IMR-90 (cell line): ENCODE results near the gene TBC1D22B. TPM values are rescaled to one million over a fixed set of nuclear protein-coding genes. Genes with fewer than 3 reads are reported as not detected.
"Not testable (repeated sequence)": the region's sequence is repeated elsewhere in the genome, so short reads cannot be mapped to it uniquely, and the experiment has no call there.

Source experiments
- ATAC-seq: fragments of 200-7000 bp; cut with Tn5 transposase; 2 replicates; pipeline ENCODE4 v1.9.1; 2020; ENCODE audit warnings: low read depth, mild to moderate bottlenecking, moderate library complexity
- BruUV-seq: library from RNA; stranded (reverse); fragments of 400-500 nt; replicated peaks from 2 replicates; lab custom pipeline; 2021; lab: Mats Ljungman, UMichigan
- CTCF ChIA-PET: fragments of 300-600 bp; formaldehyde crosslinking; extraction: SDS; loops from one replicate; lab custom pipeline; 2021; ENCODE audit warnings: antibody characterized with exemption; lab: Yijun Ruan, JAX
- POLR2A ChIA-PET: fragments of 300-600 bp; sonication (Branson Sonifier 250); formaldehyde crosslinking; loops from one replicate; lab custom pipeline; 2022; ENCODE audit warnings: antibody characterized with exemption; ENCODE audit not compliant: unreplicated experiment; lab: Charles Lee
- DNase-seq: peaks from one replicate; pipeline ENCODE4 v3.0.0; 2013
- H2AFZ ChIP-seq: replicated peaks from 2 replicates; pipeline ENCODE3; 2013; ENCODE audit warnings: low read length, mild to moderate bottlenecking; ENCODE audit not compliant: poor library complexity
- H2AK5ac ChIP-seq: 2 replicates; pipeline ENCODE4 v1.6.1; 2013; ENCODE audit warnings: low read depth, low read length, inconsistent platforms
- H2AK9ac ChIP-seq: replicated peaks from 2 replicates; pipeline ENCODE3; 2013; ENCODE audit warnings: mild to moderate bottlenecking, low read depth, low read length, moderate library complexity; ENCODE audit not compliant: poor library complexity
- H2BK120ac ChIP-seq: 2 replicates; pipeline ENCODE4 v1.6.1; 2013; ENCODE audit warnings: low read depth, low read length, inconsistent platforms
- H2BK15ac ChIP-seq: 3 replicates; pipeline ENCODE4 v1.6.1; 2013; ENCODE audit warnings: low read depth, low read length, inconsistent platforms
- H2BK20ac ChIP-seq: 2 replicates; pipeline ENCODE4 v1.6.1; 2013; ENCODE audit warnings: low read depth, mild to moderate bottlenecking, inconsistent platforms, low read length, moderate library complexity
- H2BK5ac ChIP-seq: 2 replicates; pipeline ENCODE4 v1.6.1; 2013; ENCODE audit warnings: mild to moderate bottlenecking, low read depth, low read length, inconsistent platforms; ENCODE audit not compliant: poor library complexity, severe bottlenecking
- H3K14ac ChIP-seq: replicated peaks from 2 replicates; pipeline ENCODE4 v1.6.1; 2013; ENCODE audit warnings: low read depth, low read length, inconsistent platforms
- H3K18ac ChIP-seq: 2 replicates; pipeline ENCODE4 v1.6.1; 2013; ENCODE audit warnings: low read depth, low read length, control low read depth
- H3K23ac ChIP-seq: 2 replicates; pipeline ENCODE4 v1.6.1; 2013; ENCODE audit warnings: low read depth, low read length, inconsistent platforms
- H3K27ac ChIP-seq: 2 replicates; pipeline ENCODE4 v1.5.1; 2013; ENCODE audit warnings: mild to moderate bottlenecking, control low read depth, low read length; ENCODE audit not compliant: insufficient read depth
- H3K27me3 ChIP-seq: 2 replicates; pipeline ENCODE4 v1.6.1; 2013; ENCODE audit warnings: low read length; ENCODE audit not compliant: control insufficient read depth, insufficient read depth
- H3K36me3 ChIP-seq: 2 replicates; pipeline ENCODE4 v1.6.1; 2013; ENCODE audit warnings: low read length, mixed read lengths; ENCODE audit not compliant: control insufficient read depth, insufficient read depth
- H3K4ac ChIP-seq: 2 replicates; pipeline ENCODE4 v1.6.1; 2013; ENCODE audit warnings: low read depth, low read length, inconsistent platforms
- H3K4me1 ChIP-seq: 2 replicates; pipeline ENCODE4 v1.6.1; 2013; ENCODE audit warnings: low read length, mixed read lengths; ENCODE audit not compliant: control insufficient read depth, insufficient read depth
- H3K4me2 ChIP-seq: 2 replicates; pipeline ENCODE4 v1.6.1; 2013; ENCODE audit warnings: low read depth, mild to moderate bottlenecking, control low read depth, low read length, moderate library complexity
- H3K4me3 ChIP-seq: 2 replicates; pipeline ENCODE4 v1.5.1; 2013; ENCODE audit warnings: low read depth, mild to moderate bottlenecking, control low read depth, low read length, moderate library complexity; ENCODE audit not compliant: insufficient read depth
- H3K56ac ChIP-seq: 2 replicates; pipeline ENCODE4 v1.6.1; 2013; ENCODE audit warnings: low read length, inconsistent platforms; ENCODE audit not compliant: insufficient read depth; ENCODE audit errors: extremely low read depth
- H3K79me1 ChIP-seq, 2 experiments: 2 replicates each; pipeline ENCODE4 v1.6.1; 2013; ENCODE audit warnings: low read length in 2 of 2, inconsistent platforms in 1 of 2, low read depth in 1 of 2
- H3K9ac ChIP-seq: 2 replicates; pipeline ENCODE4 v1.6.1; 2013; ENCODE audit warnings: low read depth, low read length, control low read depth
- H3K9me1 ChIP-seq: 2 replicates; pipeline ENCODE4 v1.6.1; 2013; ENCODE audit warnings: low read length, inconsistent platforms; ENCODE audit not compliant: insufficient read depth
- H3K9me3 ChIP-seq: 2 replicates; pipeline ENCODE4 v1.6.1; 2013; ENCODE audit warnings: low read length; ENCODE audit not compliant: control insufficient read depth, insufficient read depth
- H4K20me1 ChIP-seq: 2 replicates; pipeline ENCODE4 v1.6.1; 2013; ENCODE audit warnings: low read length, inconsistent platforms; ENCODE audit not compliant: insufficient read depth
- H4K5ac ChIP-seq: 2 replicates; pipeline ENCODE4 v1.6.1; 2013; ENCODE audit warnings: mild to moderate bottlenecking, low read depth, low read length, control low read depth
- H4K8ac ChIP-seq, 2 experiments: 2 replicates each; pipeline ENCODE4 v1.6.1; 2013; ENCODE audit warnings: low read depth in 2 of 2, low read length in 2 of 2, control low read depth in 1 of 2, inconsistent platforms in 1 of 2
- H4K91ac ChIP-seq: 2 replicates; pipeline ENCODE4 v1.6.1; 2013; ENCODE audit warnings: low read depth, low read length, inconsistent platforms; ENCODE audit not compliant: insufficient read depth
- dilution Hi-C: fragments of 300-500 bp; cut with HindIII; formaldehyde crosslinking; loops from one replicate; pipeline ENCODE4 v1.14.3; 2018; ENCODE audit warnings: low sequenced_read_pairs; ENCODE audit not compliant: unreplicated experiment
- in situ Hi-C: fragments of 300-500 bp; cut with MboI; formaldehyde crosslinking; loops from 3 replicates; pipeline ENCODE4 v1.14.3; 2019; ENCODE audit warnings: low sequenced_read_pairs, inconsistent platforms, mixed read lengths
- intact Hi-C: fragments of 100-400 bp; cut with micrococcal nuclease; formaldehyde crosslinking; loops from 2 replicates; pipeline ENCODE4 v1.10.0; 2022
- polyA plus RNA-seq, 3 experiments: library from polyadenylated mRNA; depleted of rRNA; stranded (reverse); fragments of >200 nt; gene quantifications; 2 replicates each; pipeline ENCODE4 v1.2.3, GENCODE V29; 2012; ENCODE audit warnings: low replicate concordance in 1 of 3
- total RNA-seq: library from RNA; depleted of rRNA; stranded (reverse); fragments of >200 nt; gene quantifications from 2 replicates; pipeline ENCODE4 v1.2.3, GENCODE V29; 2012

TBC1D22B gene
- total and polyA plus RNA-seq, 2 of the 4 experiments (the other 2 are of a cell fraction): 6.6 to 7.5 TPM

GRCh38 chr6:37297637-37298036 is 40.1 kb downstream of the TBC1D22B start:
- H3K4me3 ChIP-seq, H3K9me1 ChIP-seq, CTCF ChIA-PET, H2BK120ac ChIP-seq, in situ Hi-C loops, H3K27ac ChIP-seq, BruUV-seq, H3K4me2 ChIP-seq, H2AK5ac ChIP-seq, H4K8ac ChIP-seq, H3K23ac ChIP-seq, DNase-seq, H2AFZ ChIP-seq, H2BK20ac ChIP-seq, H3K9me3 ChIP-seq, POLR2A ChIA-PET, H4K91ac ChIP-seq, H3K4me1 ChIP-seq, H2BK15ac ChIP-seq, ATAC-seq, H2AK9ac ChIP-seq, H2BK5ac ChIP-seq, H3K4ac ChIP-seq, H3K14ac ChIP-seq, H3K79me1 ChIP-seq, intact Hi-C loops, H3K9ac ChIP-seq, dilution Hi-C loops, H3K56ac ChIP-seq, H4K5ac ChIP-seq, H3K18ac ChIP-seq, H3K27me3 ChIP-seq, H4K20me1 ChIP-seq: not testable (repeated sequence)
- H3K36me3 ChIP-seq: peaks cover 19% of the 10 kb centered on the region
